Measurements from ENCODE around the gene NRXN3.

Gene NRXN3

DNA sequence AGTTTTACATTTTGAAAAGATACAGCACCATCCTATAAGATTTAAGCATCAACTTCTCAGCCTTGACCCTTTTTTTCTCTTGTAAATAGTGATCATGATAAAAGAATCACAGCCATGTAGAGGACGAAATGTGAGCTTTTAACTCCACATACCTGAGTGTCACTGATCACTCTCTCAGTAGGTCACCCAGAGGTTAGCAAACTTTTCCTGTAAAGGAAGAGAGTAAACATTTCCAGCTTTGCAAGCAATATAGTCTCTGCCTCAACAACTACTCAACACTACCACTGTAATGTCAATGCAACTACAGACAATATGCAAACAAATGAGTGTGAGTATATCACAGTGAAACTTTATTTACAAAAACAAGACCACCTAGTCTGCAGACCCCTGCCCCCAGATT is 1129.0 kb downstream of the NRXN3 start:
- DNase-seq: no peak
- H3K36me3 ChIP-seq (ENCODE audit: control insufficient read depth in 4 of 4, insufficient read depth in 4 of 4, low read length in 3 of 4): no peaks in the 10 kb centered on the region
- no peaks in the 10 kb centered on the region for H3K9me3 ChIP-seq (ENCODE audit: control extremely low read depth in 1 of 5, control insufficient read depth in 4 of 5, insufficient read depth in 2 of 5, low read depth in 1 of 5, low read length in 4 of 5)
- POLR2A ChIA-PET: no interaction called here
- H3K4me3 ChIP-seq (ENCODE audit: control insufficient read depth in 1 of 7, extremely low read depth in 1 of 7, insufficient read depth in 4 of 7, low read depth in 2 of 7, low read length in 6 of 7): no peak overlapping the region
- H3K27ac ChIP-seq (ENCODE audit: insufficient read depth in 1 of 2, low read depth in 1 of 2, low read length in 2 of 2, poor library complexity in 1 of 2, severe bottlenecking in 2 of 2): no peak overlapping the region
- CTCF ChIA-PET: no interaction called here
- H3K27me3 ChIP-seq (replicated peaks in 2 of 5; ENCODE audit: control insufficient read depth in 4 of 5, insufficient read depth in 5 of 5, low read length in 4 of 5): peaks cover 0 to 2% (median 0%) of the 10 kb centered on the region in 5 experiments
- H3K4me1 ChIP-seq (ENCODE audit: control extremely low read depth in 1 of 4, control insufficient read depth in 4 of 4, insufficient read depth in 4 of 4, low read length in 3 of 4): no peaks in the 10 kb centered on the region
- 100% methylated on average over 1 of the region's 1 CpG for WGBS (ENCODE audit: insufficient coverage)

- ChIA-PET CTCF (no interaction called here), POLR2A (no interaction called here)
- Histone ChIP-seq H3K9me3 (ENCODE audit: control extremely low read depth in 1 of 5, control insufficient read depth in 4 of 5, insufficient read depth in 2 of 5, low read depth in 1 of 5, low read length in 4 of 5) (no peaks in the 10 kb centered on the region), H3K27ac (ENCODE audit: insufficient read depth in 1 of 2, low read depth in 1 of 2, low read length in 2 of 2, poor library complexity in 1 of 2, severe bottlenecking in 2 of 2) (no peak overlapping the region), H3K36me3 (ENCODE audit: control insufficient read depth in 4 of 4, insufficient read depth in 4 of 4, low read length in 3 of 4) (no peaks in the 10 kb centered on the region), H3K27me3 (replicated peaks in 2 of 5; ENCODE audit: control insufficient read depth in 4 of 5, insufficient read depth in 5 of 5, low read length in 4 of 5) (peaks cover 0 to 4% (median 0%) of the 10 kb centered on the region in 5 experiments), H3K4me1 (ENCODE audit: control extremely low read depth in 1 of 4, control insufficient read depth in 4 of 4, insufficient read depth in 4 of 4, low read length in 3 of 4) (no peaks in the 10 kb centered on the region), H3K4me3 (ENCODE audit: control insufficient read depth in 1 of 7, extremely low read depth in 1 of 7, insufficient read depth in 4 of 7, low read depth in 2 of 7, low read length in 6 of 7) (no peak overlapping the region)
- DNase-seq: no peak
Measured at GRCh38 chr14:79304279-79304678, 1134.1 kb downstream of the NRXN3 start.

- Histone ChIP-seq H3K4me1 (ENCODE audit: control extremely low read depth in 1 of 4, control insufficient read depth in 4 of 4, insufficient read depth in 4 of 4, low read length in 3 of 4) (no peaks in the 10 kb centered on the region), H3K27ac (ENCODE audit: insufficient read depth in 1 of 2, low read depth in 1 of 2, low read length in 2 of 2, poor library complexity in 1 of 2, severe bottlenecking in 2 of 2) (no peak overlapping the region), H3K4me3 (ENCODE audit: control insufficient read depth in 1 of 7, extremely low read depth in 1 of 7, insufficient read depth in 4 of 7, low read depth in 2 of 7, low read length in 6 of 7) (no peak overlapping the region), H3K9me3 (ENCODE audit: control extremely low read depth in 1 of 5, control insufficient read depth in 4 of 5, insufficient read depth in 2 of 5, low read depth in 1 of 5, low read length in 4 of 5) (no peaks in the 10 kb centered on the region), H3K27me3 (replicated peaks in 2 of 5; ENCODE audit: control insufficient read depth in 4 of 5, insufficient read depth in 5 of 5, low read length in 4 of 5) (peaks cover 0 to 4% (median 0%) of the 10 kb centered on the region in 5 experiments), H3K36me3 (ENCODE audit: control insufficient read depth in 4 of 4, insufficient read depth in 4 of 4, low read length in 3 of 4) (no peaks in the 10 kb centered on the region)
- ChIA-PET CTCF (no interaction called here), POLR2A (no interaction called here)
- DNase-seq: no peak
- WGBS (ENCODE audit: insufficient coverage): 60% methylated on average over 2 of the region's 2 CpGs
Measured at GRCh38 chr14:79306546-79306945, 1136.4 kb downstream of the NRXN3 start.

DNA sequence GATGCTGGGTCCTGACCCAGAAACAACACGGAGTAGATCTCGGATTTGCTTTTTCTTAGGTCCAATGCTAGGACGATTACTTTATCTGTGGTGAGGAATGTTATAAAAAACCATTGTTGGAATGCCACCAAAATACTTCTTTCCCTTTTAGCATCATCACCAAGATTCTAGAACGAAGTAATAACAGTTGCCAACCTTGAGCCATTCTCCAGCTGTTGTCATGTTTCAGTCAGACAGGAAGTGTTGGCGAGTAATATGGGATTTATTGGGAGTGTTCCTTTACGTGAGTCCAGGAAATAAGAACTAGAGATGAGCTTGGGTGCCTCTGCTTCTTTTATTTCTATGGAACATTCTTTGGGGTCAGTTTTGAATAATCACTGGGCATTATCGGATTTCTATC is 1148.2 kb downstream of the NRXN3 start:
- H3K36me3 ChIP-seq (ENCODE audit: control insufficient read depth in 4 of 4, insufficient read depth in 4 of 4, low read length in 3 of 4): no peaks in the 10 kb centered on the region
- H3K4me1 ChIP-seq (ENCODE audit: control extremely low read depth in 1 of 4, control insufficient read depth in 4 of 4, insufficient read depth in 4 of 4, low read length in 3 of 4): no peaks in the 10 kb centered on the region
- H3K27me3 ChIP-seq (replicated peaks in 2 of 5; ENCODE audit: control insufficient read depth in 4 of 5, insufficient read depth in 5 of 5, low read length in 4 of 5): peaks cover 0 to 13% (median 0%) of the 10 kb centered on the region in 5 experiments
- ChIA-PET CTCF (no interaction called here), POLR2A (no interaction called here)
- no peaks in the 10 kb centered on the region for H3K9me3 ChIP-seq (ENCODE audit: control extremely low read depth in 1 of 5, control insufficient read depth in 4 of 5, insufficient read depth in 2 of 5, low read depth in 1 of 5, low read length in 4 of 5)
- no peak for DNase-seq
- 93% methylated on average over 5 of the region's 7 CpGs for WGBS (ENCODE audit: insufficient coverage)
- no peak overlapping the region for H3K4me3 ChIP-seq (ENCODE audit: control insufficient read depth in 1 of 7, extremely low read depth in 1 of 7, insufficient read depth in 4 of 7, low read depth in 2 of 7, low read length in 6 of 7)
- no peak overlapping the region for H3K27ac ChIP-seq (ENCODE audit: insufficient read depth in 1 of 2, low read depth in 1 of 2, low read length in 2 of 2, poor library complexity in 1 of 2, severe bottlenecking in 2 of 2)

- peak in 2 of 3 donors; percentile 1 to 2 for DNase-seq
- Histone ChIP-seq H3K4me1 (ENCODE audit: control extremely low read depth in 1 of 4, control insufficient read depth in 4 of 4, insufficient read depth in 4 of 4, low read length in 3 of 4) (no peaks in the 10 kb centered on the region), H3K27ac (ENCODE audit: insufficient read depth in 1 of 2, low read depth in 1 of 2, low read length in 2 of 2, poor library complexity in 1 of 2, severe bottlenecking in 2 of 2) (no peak overlapping the region), H3K27me3 (replicated peaks in 2 of 5; ENCODE audit: control insufficient read depth in 4 of 5, insufficient read depth in 5 of 5, low read length in 4 of 5) (peaks cover 0 to 11% (median 0%) of the 10 kb centered on the region in 5 experiments), H3K36me3 (ENCODE audit: control insufficient read depth in 4 of 4, insufficient read depth in 4 of 4, low read length in 3 of 4) (no peaks in the 10 kb centered on the region), H3K4me3 (ENCODE audit: control insufficient read depth in 1 of 7, extremely low read depth in 1 of 7, insufficient read depth in 4 of 7, low read depth in 2 of 7, low read length in 6 of 7) (no peak overlapping the region), H3K9me3 (ENCODE audit: control extremely low read depth in 1 of 5, control insufficient read depth in 4 of 5, insufficient read depth in 2 of 5, low read depth in 1 of 5, low read length in 4 of 5) (no peaks in the 10 kb centered on the region)
- ChIA-PET POLR2A (no interaction called here), CTCF (interaction anchor here (0.5 kb wide), 1 partner anchor 14 kb away, joined by 3 read pairs; no protein-coding TSS in a partner anchor)
- no CpG with 5 or more reads among the region's 1 CpG for WGBS (ENCODE audit: insufficient coverage)
Measured at GRCh38 chr14:79320561-79320960, 1150.4 kb downstream of the NRXN3 start.

- no peaks in the 10 kb centered on the region for H3K9me3 ChIP-seq (ENCODE audit: control extremely low read depth in 1 of 5, control insufficient read depth in 4 of 5, insufficient read depth in 2 of 5, low read depth in 1 of 5, low read length in 4 of 5)
- POLR2A ChIA-PET: no interaction called here
Measured at GRCh38 chr14:79321070-79321469, 1150.9 kb downstream of the NRXN3 start.

GRCh38 chr14:79325071-79325470 is 1154.9 kb downstream of the NRXN3 start:
- no peak for DNase-seq
- WGBS (ENCODE audit: insufficient coverage): 36% methylated on average over 1 of the region's 2 CpGs
- no peak overlapping the region for H3K4me3 ChIP-seq (ENCODE audit: control insufficient read depth in 1 of 7, extremely low read depth in 1 of 7, insufficient read depth in 4 of 7, low read depth in 2 of 7, low read length in 6 of 7)
- H3K9me3 ChIP-seq (ENCODE audit: control extremely low read depth in 1 of 5, control insufficient read depth in 4 of 5, insufficient read depth in 2 of 5, low read depth in 1 of 5, low read length in 4 of 5): no peaks in the 10 kb centered on the region
- no peaks in the 10 kb centered on the region for H3K36me3 ChIP-seq (ENCODE audit: control insufficient read depth in 4 of 4, insufficient read depth in 4 of 4, low read length in 3 of 4)
- H3K27ac ChIP-seq (ENCODE audit: insufficient read depth in 1 of 2, low read depth in 1 of 2, low read length in 2 of 2, poor library complexity in 1 of 2, severe bottlenecking in 2 of 2): no peak overlapping the region
- H3K27me3 ChIP-seq (replicated peaks in 2 of 5; ENCODE audit: control insufficient read depth in 4 of 5, insufficient read depth in 5 of 5, low read length in 4 of 5): peaks cover 0 to 3% (median 0%) of the 10 kb centered on the region in 5 experiments
- CTCF ChIA-PET: no interaction called here
- no peaks in the 10 kb centered on the region for H3K4me1 ChIP-seq (ENCODE audit: control extremely low read depth in 1 of 4, control insufficient read depth in 4 of 4, insufficient read depth in 4 of 4, low read length in 3 of 4)
- POLR2A ChIA-PET: no interaction called here

More at GRCh38 chr14:79321070-79321469, 1150.9 kb downstream of the NRXN3 start:
- CTCF ChIA-PET: no interaction called here
- DNase-seq: no peak
- H3K27ac ChIP-seq (ENCODE audit: insufficient read depth in 1 of 2, low read depth in 1 of 2, low read length in 2 of 2, poor library complexity in 1 of 2, severe bottlenecking in 2 of 2): no peak overlapping the region
- no peak overlapping the region for H3K4me3 ChIP-seq (ENCODE audit: control insufficient read depth in 1 of 7, extremely low read depth in 1 of 7, insufficient read depth in 4 of 7, low read depth in 2 of 7, low read length in 6 of 7)
- H3K4me1 ChIP-seq (ENCODE audit: control extremely low read depth in 1 of 4, control insufficient read depth in 4 of 4, insufficient read depth in 4 of 4, low read length in 3 of 4): no peaks in the 10 kb centered on the region
- H3K36me3 ChIP-seq (ENCODE audit: control insufficient read depth in 4 of 4, insufficient read depth in 4 of 4, low read length in 3 of 4): no peaks in the 10 kb centered on the region
- H3K27me3 ChIP-seq (replicated peaks in 2 of 5; ENCODE audit: control insufficient read depth in 4 of 5, insufficient read depth in 5 of 5, low read length in 4 of 5): peaks cover 0 to 11% (median 0%) of the 10 kb centered on the region in 5 experiments

Measured in common myeloid progenitor, CD34-positive (primary cell).